Natural killer cell treated with Interleukin-12 subunit alpha and Interleukin-12 subunit beta and Interleukin-15 and Interleukin-18, amount 100 ng/mL, for 72 hours (primary cell): ENCODE results near the gene CDKL5. TPM values are rescaled to one million over a fixed set of nuclear protein-coding genes. Genes with fewer than 3 reads are reported as not detected.

Experiments
- ATAC-seq, 2 donors: fragments of 150-1000 bp; cut with Tn5 transposase in 1 of 2; sonication (Bioruptor Pico), chemical (Tn5 transposase) in 1 of 2; 2 replicates each; pipeline ENCODE4 v1.10.0; 2021
- DNase-seq: peaks from one replicate; pipeline ENCODE4 v3.0.0; 2022; ENCODE audit warnings: low spot score
- H3K27ac Mint-ChIP-seq, 2 donors: 1 replicate in 1 of 2; 2 replicates in 1 of 2; pipeline ENCODE4 v1.8.0; 2022; ENCODE audit warnings: mixed read lengths in 2 of 2, mild to moderate bottlenecking in 1 of 2, moderate library complexity in 1 of 2
- H3K27me3 Mint-ChIP-seq, 2 donors: 1 replicate in 1 of 2; 2 replicates in 1 of 2; pipeline ENCODE4 v1.8.0; 2022; ENCODE audit warnings: mixed read lengths in 2 of 2
- H3K36me3 Mint-ChIP-seq: one replicate; pipeline ENCODE4 v1.8.0; 2022; ENCODE audit warnings: mixed read lengths
- H3K4me1 Mint-ChIP-seq, 2 donors: 1 replicate in 1 of 2; 2 replicates in 1 of 2; pipeline ENCODE4 v1.8.0; 2022; ENCODE audit warnings: low read depth in 2 of 2, mixed read lengths in 2 of 2, mild to moderate bottlenecking in 1 of 2
- H3K4me3 Mint-ChIP-seq: one replicate; pipeline ENCODE4 v1.8.0; 2022; ENCODE audit warnings: mixed read lengths
- H3K9me3 Mint-ChIP-seq: 2 replicates; pipeline ENCODE4 v1.8.0; 2022; ENCODE audit warnings: mixed read lengths
- total RNA-seq, 2 donors: library from RNA; stranded (reverse); gene quantifications; one replicate each; pipeline ENCODE4 v1.2.3, GENCODE V29; 2022

Gene CDKL5
- 1 to 10 TPM; 1.5 to 2.2 TPM for total RNA-seq

- Mint-ChIP-seq H3K4me1 (peaks cover 4 to 12% of the 10 kb centered on the region in 2 donors), H3K9me3 (no peaks in the 10 kb centered on the region), H3K27ac (peak within 1 kb of the TSS; percentile 21 to 74), H3K27me3 (peaks cover 0 to 18% of the 10 kb centered on the region in 2 donors), H3K36me3 (no peaks in the 10 kb centered on the region), H3K4me3 (peak within 1 kb of the TSS; percentile 92)
- DNase-seq: peak; percentile 94
- peak; percentile 96 to 97 for ATAC-seq
Observed at GRCh38 chrX:18425199-18426003, at the start of gene CDKL5. Gene CDKL5 (plus strand): TSS chrX:18425608. CDS start chrX:18507097, 81,489 bp downstream.

- Mint-ChIP-seq H3K27ac (no peak overlapping the region), H3K36me3 (no peaks in the 10 kb centered on the region), H3K9me3 (no peaks in the 10 kb centered on the region), H3K4me1 (no peaks in the 10 kb centered on the region), H3K27me3 (peaks cover 0 to 13% of the 10 kb centered on the region in 2 donors), H3K4me3 (no peak overlapping the region)
- DNase-seq (no peak), ATAC-seq (no peak)
Observed at GRCh38 chrX:18377796-18378195, 47.6 kb upstream of the CDKL5 start.

GRCh38 chrX:18389966-18390365 is 35.4 kb upstream of the CDKL5 start:
- ATAC-seq: no peak
- DNase-seq: no peak
- Mint-ChIP-seq H3K27me3 (no peaks in the 10 kb centered on the region), H3K27ac (no peak overlapping the region), H3K4me1 (peaks cover 0 to 5% of the 10 kb centered on the region in 2 donors), H3K4me3 (no peak overlapping the region), H3K9me3 (no peaks in the 10 kb centered on the region), H3K36me3 (no peaks in the 10 kb centered on the region)

GRCh38 chrX:18390941-18391538 is 34.4 kb upstream of the CDKL5 start:
- H3K27ac Mint-ChIP-seq: no peak overlapping the region
- DNase-seq (peak; percentile 71), ATAC-seq (no peak)
- no peaks in the 10 kb centered on the region for H3K27me3 Mint-ChIP-seq
- no peaks in the 10 kb centered on the region for H3K9me3 Mint-ChIP-seq
- no peaks in the 10 kb centered on the region for H3K36me3 Mint-ChIP-seq
- H3K4me3 Mint-ChIP-seq: no peak overlapping the region
- peaks cover 0 to 5% of the 10 kb centered on the region in 2 donors for H3K4me1 Mint-ChIP-seq

- peaks cover 0 to 3% of the 10 kb centered on the region in 2 donors for H3K27me3 Mint-ChIP-seq
- no peak overlapping the region for H3K27ac Mint-ChIP-seq
- H3K4me3 Mint-ChIP-seq: no peak overlapping the region
- no peaks in the 10 kb centered on the region for H3K36me3 Mint-ChIP-seq
- peaks cover 0 to 5% of the 10 kb centered on the region in 2 donors for H3K4me1 Mint-ChIP-seq
- H3K9me3 Mint-ChIP-seq: no peaks in the 10 kb centered on the region
- no peak for DNase-seq
- ATAC-seq: no peak
Observed at GRCh38 chrX:18394477-18394876, 30.9 kb upstream of the CDKL5 start.

GRCh38 chrX:18401848-18402213 is 23.6 kb upstream of the CDKL5 start:
- Mint-ChIP-seq H3K4me1 (no peaks in the 10 kb centered on the region), H3K4me3 (no peak overlapping the region), H3K27ac (no peak overlapping the region), H3K27me3 (peaks cover 0 to 8% of the 10 kb centered on the region in 2 donors), H3K9me3 (no peaks in the 10 kb centered on the region), H3K36me3 (no peaks in the 10 kb centered on the region)
- DNase-seq: no peak
- ATAC-seq: no peak

- ATAC-seq: no peak
- no peak overlapping the region for H3K27ac Mint-ChIP-seq
- peaks cover 0 to 3% of the 10 kb centered on the region in 2 donors for H3K27me3 Mint-ChIP-seq
- H3K4me1 Mint-ChIP-seq: no peaks in the 10 kb centered on the region
- DNase-seq: no peak
- H3K9me3 Mint-ChIP-seq: no peaks in the 10 kb centered on the region
- no peak overlapping the region for H3K4me3 Mint-ChIP-seq
- no peaks in the 10 kb centered on the region for H3K36me3 Mint-ChIP-seq
Observed at GRCh38 chrX:18406531-18407266, 18.7 kb upstream of the CDKL5 start.

GRCh38 chrX:18410038-18410437 is 15.4 kb upstream of the CDKL5 start:
- Mint-ChIP-seq H3K27me3 (no peaks in the 10 kb centered on the region), H3K4me1 (no peaks in the 10 kb centered on the region), H3K9me3 (no peaks in the 10 kb centered on the region), H3K36me3 (no peaks in the 10 kb centered on the region), H3K27ac (no peak overlapping the region), H3K4me3 (no peak overlapping the region)
- DNase-seq: no peak
- ATAC-seq: no peak

- Mint-ChIP-seq H3K9me3 (no peaks in the 10 kb centered on the region), H3K27me3 (peaks cover 0 to 9% of the 10 kb centered on the region in 2 donors), H3K27ac (no peak overlapping the region), H3K36me3 (no peaks in the 10 kb centered on the region), H3K4me1 (no peaks in the 10 kb centered on the region), H3K4me3 (no peak overlapping the region)
- no peak for DNase-seq
- no peak for ATAC-seq
Observed at GRCh38 chrX:18415386-18415785, 10.0 kb upstream of the CDKL5 start.

GRCh38 chrX:18422325-18422724 is 3.1 kb upstream of the CDKL5 start:
- DNase-seq (no peak), ATAC-seq (no peak)
- H3K27ac Mint-ChIP-seq: no peak overlapping the region
- H3K36me3 Mint-ChIP-seq: no peaks in the 10 kb centered on the region
- H3K4me1 Mint-ChIP-seq: peaks cover 4 to 12% of the 10 kb centered on the region in 2 donors
- H3K9me3 Mint-ChIP-seq: no peaks in the 10 kb centered on the region
- no peak overlapping the region for H3K4me3 Mint-ChIP-seq
- peaks cover 0 to 19% of the 10 kb centered on the region in 2 donors for H3K27me3 Mint-ChIP-seq

GRCh38 chrX:18422886-18423285 is 2.5 kb upstream of the CDKL5 start:
- no peak for DNase-seq
- Mint-ChIP-seq H3K4me3 (no peak overlapping the region), H3K9me3 (no peaks in the 10 kb centered on the region), H3K36me3 (no peaks in the 10 kb centered on the region), H3K4me1 (peaks cover 4 to 12% of the 10 kb centered on the region in 2 donors), H3K27me3 (peaks cover 0 to 19% of the 10 kb centered on the region in 2 donors), H3K27ac (no peak overlapping the region)
- no peak for ATAC-seq

GRCh38 chrX:18424482-18425198 is 768 bp upstream of the CDKL5 start:
- H3K4me1 Mint-ChIP-seq: peaks cover 4 to 12% of the 10 kb centered on the region in 2 donors
- no peak for DNase-seq
- H3K9me3 Mint-ChIP-seq: no peaks in the 10 kb centered on the region
- no peaks in the 10 kb centered on the region for H3K36me3 Mint-ChIP-seq
- peaks cover 0 to 21% of the 10 kb centered on the region in 2 donors for H3K27me3 Mint-ChIP-seq
- peak overlapping the region; percentile 21 to 39 for H3K27ac Mint-ChIP-seq
- no peak for ATAC-seq
- H3K4me3 Mint-ChIP-seq: peak overlapping the region; percentile 92

- no peak overlapping the region for H3K27ac Mint-ChIP-seq
- H3K27me3 Mint-ChIP-seq: peaks cover 0 to 18% of the 10 kb centered on the region in 2 donors
- DNase-seq: no peak
- peaks cover 4 to 12% of the 10 kb centered on the region in 2 donors for H3K4me1 Mint-ChIP-seq
- H3K9me3 Mint-ChIP-seq: no peaks in the 10 kb centered on the region
- no peak for ATAC-seq
- peak overlapping the region; percentile 71 for H3K4me3 Mint-ChIP-seq
- H3K36me3 Mint-ChIP-seq: no peaks in the 10 kb centered on the region
Observed at GRCh38 chrX:18426004-18426320, 554 bp downstream of the CDKL5 start.
